Measurements from ENCODE around the gene CYB561A3. TPM values are rescaled to one million over a fixed set of nuclear protein-coding genes. Genes with fewer than 3 reads are reported as not detected.

Gene CYB561A3
- total RNA-seq, 3 donors from 2014 or later (not counting 1 experiment from before 2014, with no cell fraction given): 24.6 to 33.5 (median 30.2) TPM

DNA sequence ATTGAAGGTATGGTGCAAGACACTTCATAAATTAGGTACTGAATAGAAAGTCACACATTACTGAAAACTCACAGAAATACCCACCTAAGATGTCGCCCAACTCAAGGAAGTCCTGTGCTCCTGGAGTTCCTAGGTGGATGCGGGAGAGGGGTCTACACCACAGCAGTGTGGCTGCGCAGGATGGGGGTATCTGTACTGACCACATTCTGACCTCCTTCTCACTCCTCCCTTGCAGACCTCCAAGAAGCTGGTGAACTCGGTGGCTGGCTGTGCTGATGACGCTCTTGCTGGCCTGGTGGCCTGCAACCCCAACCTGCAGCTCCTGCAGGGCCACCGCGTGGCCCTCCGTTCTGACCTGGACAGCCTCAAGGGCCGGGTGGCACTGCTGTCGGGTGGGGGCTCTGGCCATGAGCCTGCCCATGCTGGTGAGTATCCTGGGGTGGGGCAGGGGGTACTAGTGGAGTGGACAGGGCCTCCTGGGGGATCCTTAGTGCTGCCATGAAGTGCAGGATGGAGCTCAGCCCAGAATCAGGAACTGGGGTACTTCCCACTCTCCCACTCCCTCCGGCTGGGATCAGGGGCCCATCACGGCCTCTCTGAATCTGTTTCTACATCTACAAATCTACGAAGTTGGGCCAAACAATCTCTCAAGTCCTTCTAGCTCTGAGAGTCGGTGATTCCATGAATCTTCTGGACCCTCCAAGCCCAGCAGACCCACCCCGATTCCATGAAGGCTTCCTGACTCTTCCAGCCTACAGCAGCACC, 23.8 kb downstream of the CYB561A3 start:
- no peak overlapping the region for H3K27ac Mint-ChIP-seq
- no peak overlapping the region for H3K4me3 ChIP-seq (ENCODE audit: low read length)
- WGBS (ENCODE audit: insufficient coverage): 95% methylated on average over 15 of the region's 15 CpGs
- H3K36me3 Mint-ChIP-seq: no peaks in the 10 kb centered on the region
- ATAC-seq: no peak
- TF ChIP-seq, protein P1, sequence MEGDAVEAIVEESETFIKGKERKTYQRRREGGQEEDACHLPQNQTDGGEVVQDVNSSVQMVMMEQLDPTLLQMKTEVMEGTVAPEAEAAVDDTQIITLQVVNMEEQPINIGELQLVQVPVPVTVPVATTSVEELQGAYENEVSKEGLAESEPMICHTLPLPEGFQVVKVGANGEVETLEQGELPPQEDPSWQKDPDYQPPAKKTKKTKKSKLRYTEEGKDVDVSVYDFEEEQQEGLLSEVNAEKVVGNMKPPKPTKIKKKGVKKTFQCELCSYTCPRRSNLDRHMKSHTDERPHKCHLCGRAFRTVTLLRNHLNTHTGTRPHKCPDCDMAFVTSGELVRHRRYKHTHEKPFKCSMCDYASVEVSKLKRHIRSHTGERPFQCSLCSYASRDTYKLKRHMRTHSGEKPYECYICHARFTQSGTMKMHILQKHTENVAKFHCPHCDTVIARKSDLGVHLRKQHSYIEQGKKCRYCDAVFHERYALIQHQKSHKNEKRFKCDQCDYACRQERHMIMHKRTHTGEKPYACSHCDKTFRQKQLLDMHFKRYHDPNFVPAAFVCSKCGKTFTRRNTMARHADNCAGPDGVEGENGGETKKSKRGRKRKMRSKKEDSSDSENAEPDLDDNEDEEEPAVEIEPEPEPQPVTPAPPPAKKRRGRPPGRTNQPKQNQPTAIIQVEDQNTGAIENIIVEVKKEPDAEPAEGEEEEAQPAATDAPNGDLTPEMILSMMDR (IDR thresholded peaks at IDR 0.05): no peak
- H3K27ac ChIP-seq (ENCODE audit: low read length): no peak overlapping the region
- H3K27me3 ChIP-seq (ENCODE audit: control insufficient read depth, insufficient read depth, low read length): no peaks in the 10 kb centered on the region
- DNase-seq: no peak
- no peak overlapping the region for H3K4me3 Mint-ChIP-seq
- peaks cover 21% of the 10 kb centered on the region for H3K4me1 ChIP-seq (ENCODE audit: control insufficient read depth, insufficient read depth, low read length)
- no peaks in the 10 kb centered on the region for H3K9me3 ChIP-seq (ENCODE audit: control insufficient read depth, insufficient read depth, low read length)
- peaks cover 3% of the 10 kb centered on the region for H3K36me3 ChIP-seq (ENCODE audit: control insufficient read depth, insufficient read depth, low read length)
- H3K9me3 Mint-ChIP-seq: no peaks in the 10 kb centered on the region
- H3K27me3 Mint-ChIP-seq (ENCODE audit: low read depth in 2 of 2): no peaks in the 10 kb centered on the region
- intact Hi-C loops (cut with micrococcal nuclease): loop anchor here (2.0 to 5.0 kb wide), 2 partner anchors 55 to 99 kb away; partner anchors contain the start of gene TMEM216
- peaks cover 7 to 19% of the 10 kb centered on the region in 2 donors for H3K4me1 Mint-ChIP-seq

DNA sequence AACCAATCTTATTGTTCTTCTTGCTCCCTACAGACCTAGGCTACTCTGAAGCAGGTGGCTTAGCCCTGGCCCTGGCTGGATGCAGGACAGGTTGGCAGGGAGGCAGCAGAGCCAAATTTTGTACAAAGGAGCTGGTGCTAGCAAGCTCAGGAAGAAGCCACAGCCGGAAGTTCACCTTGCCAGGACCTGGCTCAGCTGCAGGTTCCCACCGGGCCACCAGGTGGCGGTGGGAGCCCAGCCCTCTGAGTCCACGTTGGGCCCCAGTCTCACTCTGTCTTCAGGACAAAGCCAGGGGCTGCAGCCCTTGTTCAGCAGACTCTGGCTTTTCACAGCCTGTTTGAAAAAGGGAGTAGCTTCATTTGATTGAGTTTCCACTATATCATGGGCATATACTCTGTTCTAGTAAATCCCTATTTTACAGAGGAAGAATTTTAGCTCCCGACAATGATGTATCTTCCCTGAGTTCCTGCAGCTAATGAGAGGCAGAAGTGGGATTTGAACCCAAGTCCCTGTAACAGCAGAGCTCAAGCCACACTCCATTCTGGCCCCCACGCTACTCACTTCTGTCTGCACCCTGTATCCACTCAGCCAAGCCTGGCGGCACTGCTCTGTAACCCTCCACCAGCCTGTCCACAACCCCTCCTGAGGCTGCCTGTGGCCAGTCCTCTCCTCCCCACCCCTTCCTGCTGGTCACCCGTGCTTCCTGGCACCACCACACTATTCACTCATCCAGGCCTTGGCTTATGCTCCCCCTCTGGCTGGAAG, 25.3 kb downstream of the CYB561A3 start:
- Histone ChIP-seq H3K36me3 (ENCODE audit: control insufficient read depth, insufficient read depth, low read length) (peaks cover 3% of the 10 kb centered on the region), H3K9me3 (ENCODE audit: control insufficient read depth, insufficient read depth, low read length) (no peaks in the 10 kb centered on the region), H3K4me1 (ENCODE audit: control insufficient read depth, insufficient read depth, low read length) (peaks cover 33% of the 10 kb centered on the region), H3K4me3 (ENCODE audit: low read length) (no peak overlapping the region), H3K27me3 (ENCODE audit: control insufficient read depth, insufficient read depth, low read length) (no peaks in the 10 kb centered on the region), H3K27ac (ENCODE audit: low read length) (peak overlapping the region; percentile 42)
- 32% methylated on average over 8 of the region's 8 CpGs for WGBS (ENCODE audit: insufficient coverage)
- intact Hi-C loops (cut with micrococcal nuclease): loop anchor here (1.0 to 5.0 kb wide), 3 partner anchors 49 to 101 kb away; partner anchors contain the start of gene TMEM216
- Mint-ChIP-seq H3K9me3 (no peaks in the 10 kb centered on the region), H3K27ac (peak overlapping the region in 1 of 2 donors; percentile 56), H3K4me1 (peaks cover 22 to 35% of the 10 kb centered on the region in 2 donors), H3K27me3 (ENCODE audit: low read depth in 2 of 2) (no peaks in the 10 kb centered on the region), H3K4me3 (no peak overlapping the region), H3K36me3 (no peaks in the 10 kb centered on the region)
- TF ChIP-seq, protein P1 (IDR thresholded peaks at IDR 0.05): peak; percentile 89
- peak; percentile 56 to 73 (median 60) for ATAC-seq
- DNase-seq: peak; percentile 74 to 93

DNA sequence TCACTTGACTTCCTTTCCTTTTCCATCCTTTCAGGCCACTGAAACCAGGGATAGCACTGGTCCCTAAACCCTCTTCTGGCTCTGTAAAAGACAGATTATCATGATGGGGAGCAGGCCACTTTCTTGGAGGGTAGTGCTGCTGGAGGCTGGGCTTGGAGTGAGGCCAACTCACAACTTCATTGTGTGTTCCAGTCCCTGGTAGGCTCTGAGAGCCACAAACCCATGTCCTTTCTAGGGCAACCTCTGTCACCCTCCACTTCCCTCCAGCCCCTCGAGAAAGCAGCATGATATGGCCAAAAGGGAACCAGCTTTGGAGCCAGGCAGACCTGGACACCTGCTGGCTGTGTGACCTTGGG, 26.3 kb downstream of the CYB561A3 start:
- intact Hi-C loops (cut with micrococcal nuclease): loop anchor here (5.0 kb wide), 1 partner anchor 102 kb away; no protein-coding TSS in a partner anchor

More for the DNA sequence above, 26.3 kb downstream of the CYB561A3 start:
- DNase-seq: no peak
- H3K36me3 Mint-ChIP-seq: no peaks in the 10 kb centered on the region
- no peaks in the 10 kb centered on the region for H3K27me3 Mint-ChIP-seq (ENCODE audit: low read depth in 2 of 2)
- H3K4me3 ChIP-seq (ENCODE audit: low read length): no peak overlapping the region
- no peaks in the 10 kb centered on the region for H3K9me3 ChIP-seq (ENCODE audit: control insufficient read depth, insufficient read depth, low read length)
- H3K4me1 Mint-ChIP-seq: peaks cover 28 to 43% of the 10 kb centered on the region in 2 donors
- no peaks in the 10 kb centered on the region for H3K9me3 Mint-ChIP-seq
- ATAC-seq: no peak
- TF ChIP-seq, protein P1 (IDR thresholded peaks at IDR 0.05): no peak
- H3K27me3 ChIP-seq (ENCODE audit: control insufficient read depth, insufficient read depth, low read length): no peaks in the 10 kb centered on the region
- 87% methylated on average over 1 of the region's 1 CpG for WGBS (ENCODE audit: insufficient coverage)
- H3K27ac Mint-ChIP-seq: peak overlapping the region in 1 of 2 donors; percentile 85
- H3K36me3 ChIP-seq (ENCODE audit: control insufficient read depth, insufficient read depth, low read length): peaks cover 3% of the 10 kb centered on the region
- no peak overlapping the region for H3K27ac ChIP-seq (ENCODE audit: low read length)
- peaks cover 36% of the 10 kb centered on the region for H3K4me1 ChIP-seq (ENCODE audit: control insufficient read depth, insufficient read depth, low read length)
- peak overlapping the region; percentile 17 for H3K4me3 Mint-ChIP-seq
